ENCODE results near the gene ZNF630.
A peak's percentile ranks its signal among the peaks of the same experiment; 100 is the strongest.
"Not testable (repeated sequence)": the region's sequence is repeated elsewhere in the genome, so short reads cannot be mapped to it uniquely, and the experiment has no call there.

Gene ZNF630

DNA sequence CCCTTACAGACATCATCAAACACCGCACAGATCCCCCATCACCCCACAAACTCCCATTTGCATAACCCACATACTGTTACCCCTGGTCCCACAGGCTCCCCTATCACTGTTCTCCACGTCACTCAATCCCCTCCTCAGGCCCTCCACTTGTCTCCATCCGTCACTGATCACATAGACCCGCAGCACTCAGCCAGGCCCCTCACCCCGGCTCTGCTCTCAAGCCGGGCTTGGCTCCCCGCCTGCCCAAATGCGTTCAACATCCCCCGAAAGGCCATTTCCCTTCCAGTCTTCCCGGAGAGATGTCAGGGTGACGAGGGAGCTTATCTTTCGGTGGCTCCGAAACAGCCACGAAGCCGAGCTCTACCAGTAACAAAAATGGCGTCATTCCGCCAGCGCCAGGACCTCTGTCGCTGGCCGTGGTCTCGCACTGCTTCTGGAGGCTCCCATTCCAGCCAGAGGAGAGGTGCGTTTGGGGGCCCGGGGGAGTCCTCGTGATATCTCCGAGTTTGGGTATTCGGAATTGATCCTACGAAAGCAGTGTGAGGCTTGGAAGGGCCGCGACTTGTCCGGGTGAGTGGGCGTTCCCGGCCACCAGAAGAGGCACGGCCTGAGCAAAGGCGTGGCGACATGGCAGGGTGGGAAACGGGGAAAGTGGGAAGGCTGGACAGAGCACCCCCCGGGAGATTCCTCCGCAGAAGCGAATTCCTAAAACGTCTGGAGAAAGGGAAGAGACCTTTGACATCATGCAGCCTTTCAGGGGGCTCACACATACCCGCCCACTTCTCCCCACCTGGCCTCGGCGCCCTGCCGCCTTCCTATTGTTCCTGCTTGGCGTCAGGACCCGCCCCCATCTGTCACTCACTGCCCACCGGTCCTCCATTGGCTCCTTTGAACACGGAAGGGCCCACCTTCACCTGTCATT, at the start of gene ZNF630:
Gene ZNF630 (minus strand): TSS at position 577 of the 922 bp plus-strand sequence. CDS start 4,754 bp downstream, outside the sequence.
- DNase-seq (ENCODE audit: extremely low read depth in 1 of 2, low read depth in 1 of 2): peak; percentile 1 to 35

DNA sequence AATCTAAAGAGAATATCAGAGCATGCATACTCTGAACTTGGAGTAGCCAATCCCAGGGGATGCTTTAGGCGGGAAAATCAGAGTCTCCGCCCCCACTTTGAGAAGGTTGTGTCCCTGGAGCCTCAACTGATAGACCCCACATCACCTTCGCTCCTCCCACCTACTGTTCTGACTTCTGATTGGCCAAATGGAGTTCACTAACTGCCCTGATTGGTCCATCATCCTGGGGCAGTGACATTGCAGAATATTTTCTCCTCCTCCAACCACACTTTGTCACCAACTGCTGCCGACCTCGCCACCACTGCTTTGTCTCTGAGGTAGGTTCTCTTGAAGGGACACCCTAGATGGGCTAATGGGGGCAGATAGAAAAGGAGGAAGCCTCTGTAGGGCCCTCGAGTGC, 36.3 kb upstream of the ZNF630 start:
- no peak for DNase-seq (ENCODE audit: extremely low read depth in 1 of 2, low read depth in 1 of 2)

DNA sequence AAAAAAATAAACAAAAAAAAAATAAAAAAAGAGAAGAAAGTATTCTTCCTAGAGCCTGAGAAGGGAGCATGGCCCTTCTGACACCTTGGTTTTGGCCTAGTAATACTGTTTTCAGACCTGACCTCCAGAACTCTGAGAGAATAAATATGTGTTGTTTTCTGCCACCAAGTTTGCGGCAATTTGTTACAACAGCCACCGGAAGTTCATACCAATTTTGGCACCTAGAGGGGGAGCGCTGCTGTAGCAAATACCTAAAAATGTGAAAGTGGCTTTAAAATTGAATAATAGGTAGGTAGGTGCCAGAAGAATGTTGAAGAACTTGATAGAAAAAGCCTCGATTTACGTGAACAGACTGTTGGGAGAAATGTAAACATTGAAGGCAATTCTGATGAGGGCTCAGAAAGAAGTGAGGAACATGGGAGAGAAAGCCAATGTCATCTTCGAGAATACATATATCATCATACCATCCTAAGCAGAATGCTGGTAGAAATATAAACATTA, 31.5 kb upstream of the ZNF630 start:
- no peak for DNase-seq (ENCODE audit: extremely low read depth in 1 of 2, low read depth in 1 of 2)

DNA sequence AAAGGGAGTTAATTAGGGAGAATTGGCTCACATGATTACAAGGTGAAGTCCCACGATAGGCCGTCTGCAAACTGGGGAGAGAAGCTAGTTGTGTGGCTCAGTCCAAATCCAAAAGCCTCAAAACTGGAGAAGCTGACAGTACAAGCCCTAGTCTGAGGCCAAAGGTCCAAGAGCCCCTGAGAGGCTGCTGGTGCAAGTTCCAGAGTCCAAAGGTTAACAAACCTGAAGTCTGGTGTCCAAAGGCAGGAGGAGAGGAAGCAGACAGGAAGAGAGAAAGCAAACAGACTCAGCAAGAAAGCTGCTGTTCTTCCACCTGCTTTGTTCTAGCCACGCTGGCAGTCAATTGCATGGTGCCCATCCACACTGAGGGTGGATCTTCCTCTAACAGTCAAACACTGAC, 30.0 kb upstream of the ZNF630 start:
- DNase-seq (ENCODE audit: extremely low read depth in 1 of 2, low read depth in 1 of 2): no peak

DNA sequence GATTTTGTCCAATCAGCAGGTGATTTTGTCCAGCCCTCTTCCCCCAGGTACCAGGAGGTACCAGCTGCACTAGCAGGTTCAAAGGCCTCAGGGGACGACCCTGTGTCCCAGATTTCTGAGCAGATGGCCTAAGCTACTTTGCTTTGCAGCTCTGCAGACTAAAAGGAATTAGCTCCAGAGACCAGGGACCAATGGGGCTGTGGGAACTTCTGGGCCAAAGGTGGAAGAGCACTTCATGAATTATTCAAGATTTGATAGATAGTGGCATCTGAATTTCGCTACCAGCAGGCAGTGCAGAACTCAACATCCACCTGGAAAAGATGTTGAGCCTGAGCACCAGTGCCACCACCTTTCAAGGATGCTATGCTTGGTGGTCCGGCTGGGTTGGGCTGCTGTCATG, 21.1 kb upstream of the ZNF630 start:
- not testable (repeated sequence) for DNase-seq (ENCODE audit: extremely low read depth in 1 of 2, low read depth in 1 of 2)

DNA sequence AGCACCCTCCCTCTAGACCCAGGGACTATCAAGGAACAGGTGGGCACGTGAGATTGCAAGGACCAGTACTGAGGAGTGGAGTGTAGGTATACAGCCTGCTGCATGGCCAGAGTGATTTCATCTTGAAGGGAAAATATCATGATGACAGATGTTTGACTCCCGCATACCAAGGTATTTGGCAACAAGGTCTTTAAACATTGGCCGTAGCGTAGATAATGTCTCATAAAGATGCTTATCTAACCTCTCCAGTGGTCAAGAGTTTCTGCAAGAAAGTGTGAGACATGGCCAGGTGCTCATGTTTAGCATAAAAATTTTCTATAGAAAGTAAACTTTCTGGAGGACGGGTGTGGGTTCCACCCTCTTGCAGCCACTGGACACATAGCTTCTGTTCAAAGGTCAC, 18.7 kb upstream of the ZNF630 start:
- DNase-seq (ENCODE audit: extremely low read depth in 1 of 2, low read depth in 1 of 2): no peak

DNA sequence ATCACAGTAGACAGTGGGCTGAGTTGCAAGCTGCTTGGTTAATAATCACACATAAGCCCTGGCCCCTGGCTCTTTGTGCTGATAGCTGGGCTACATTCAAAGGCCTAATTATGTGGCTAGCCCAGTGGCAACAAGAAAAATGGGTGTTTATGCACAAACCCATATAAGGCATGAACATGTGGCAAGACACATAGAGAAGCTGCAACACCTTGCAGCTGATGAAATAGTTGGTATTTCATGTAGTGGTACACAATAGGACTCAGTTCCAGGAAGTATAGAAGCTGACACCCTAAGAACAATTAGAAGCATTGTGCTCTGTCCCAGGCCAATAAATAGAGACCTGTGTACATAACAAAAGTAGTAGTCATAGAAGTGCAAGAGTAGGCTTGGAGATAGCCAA, 14.6 kb upstream of the ZNF630 start:
- no peak for DNase-seq (ENCODE audit: extremely low read depth in 1 of 2, low read depth in 1 of 2)

DNA sequence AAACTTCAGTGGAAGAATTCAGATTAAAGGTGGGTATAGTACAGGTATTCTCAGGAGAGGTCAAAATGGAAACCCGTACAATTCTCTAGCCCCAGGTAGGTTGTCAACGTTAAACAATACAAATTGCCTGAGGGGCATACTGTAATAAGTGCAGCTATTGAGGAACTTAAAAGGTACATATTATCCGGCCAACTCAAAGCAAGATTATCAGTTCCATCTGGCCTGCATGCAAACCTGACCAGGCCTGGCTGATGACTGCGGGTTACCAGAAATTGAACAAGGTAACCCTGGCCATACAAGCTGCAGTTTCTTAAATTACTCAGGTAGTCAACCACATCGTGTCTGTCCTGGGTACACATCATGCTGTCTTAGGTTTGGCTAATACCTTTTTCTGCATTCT, 12.3 kb upstream of the ZNF630 start:
- no peak for DNase-seq (ENCODE audit: extremely low read depth in 1 of 2, low read depth in 1 of 2)

DNA sequence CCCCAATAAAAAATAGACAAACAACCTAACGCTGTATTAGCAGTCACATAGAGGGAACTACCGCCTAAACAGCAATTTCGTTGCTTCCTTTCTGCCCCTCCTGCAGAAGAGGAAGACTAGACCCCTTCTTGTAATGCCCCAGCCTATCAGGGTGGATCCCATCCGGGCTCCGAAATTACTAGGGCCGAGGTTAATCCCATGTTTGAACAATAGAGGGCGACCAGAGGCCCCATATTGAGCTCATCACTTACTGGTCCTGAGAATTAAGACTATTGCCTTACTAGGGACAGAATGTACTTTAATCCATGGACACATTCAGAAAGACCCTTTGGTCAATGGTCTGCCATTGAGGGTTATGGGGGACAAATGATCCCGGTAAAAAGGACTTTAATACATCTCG, 11.8 kb upstream of the ZNF630 start:
- DNase-seq (ENCODE audit: extremely low read depth in 1 of 2, low read depth in 1 of 2): peak in 1 of 2 donors; percentile 4

DNA sequence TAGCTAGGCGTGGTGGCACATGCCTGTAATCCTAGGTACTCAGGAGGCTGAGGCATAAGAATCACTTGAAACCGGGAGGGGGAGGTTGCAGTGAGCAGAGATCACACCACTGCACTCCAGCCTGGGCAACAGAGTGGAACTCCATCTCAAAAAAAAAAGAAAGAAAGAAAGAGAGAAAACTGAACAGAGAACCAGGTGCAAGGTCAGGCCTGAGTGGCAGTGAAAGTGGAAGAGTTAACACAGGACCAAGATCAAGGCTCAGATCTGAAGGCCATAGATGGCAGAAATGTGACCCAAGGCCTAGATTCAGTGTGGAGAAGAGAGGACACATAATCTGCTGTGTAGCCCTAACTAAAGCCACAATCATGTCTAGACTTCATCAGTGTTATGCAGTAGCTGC, 4.9 kb upstream of the ZNF630 start:
- DNase-seq (ENCODE audit: extremely low read depth in 1 of 2, low read depth in 1 of 2): no peak

DNA sequence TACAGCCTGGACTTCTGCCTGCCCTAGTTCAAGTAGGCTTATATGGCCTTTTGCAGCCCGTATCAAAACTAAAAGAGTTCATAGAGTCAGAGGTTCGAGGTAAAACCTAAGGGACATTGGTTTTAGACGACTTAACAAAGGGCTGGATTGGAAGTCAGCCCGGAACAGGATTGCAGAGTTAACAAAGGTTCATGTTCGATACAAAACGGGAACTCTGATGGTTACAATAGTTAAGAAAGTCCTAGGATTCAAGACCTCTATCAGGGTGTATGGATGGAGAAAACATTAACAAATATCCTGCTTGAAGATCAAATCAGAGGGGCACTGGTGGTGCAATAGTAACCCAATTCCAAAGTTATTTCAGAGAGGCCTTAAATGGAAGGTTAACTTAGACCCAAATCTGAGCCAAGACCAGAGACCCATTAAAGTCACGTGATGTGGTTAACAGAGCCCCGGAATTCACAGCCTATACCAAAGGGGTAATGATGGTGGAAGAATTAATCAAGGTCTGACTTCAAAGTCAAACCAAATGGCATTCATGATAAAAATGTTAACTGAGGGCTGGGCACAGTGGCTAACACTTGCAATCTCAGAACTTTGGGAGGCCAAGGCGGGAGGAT, 656 bp upstream of the ZNF630 start:
- no peak for DNase-seq (ENCODE audit: extremely low read depth in 1 of 2, low read depth in 1 of 2)

DNA sequence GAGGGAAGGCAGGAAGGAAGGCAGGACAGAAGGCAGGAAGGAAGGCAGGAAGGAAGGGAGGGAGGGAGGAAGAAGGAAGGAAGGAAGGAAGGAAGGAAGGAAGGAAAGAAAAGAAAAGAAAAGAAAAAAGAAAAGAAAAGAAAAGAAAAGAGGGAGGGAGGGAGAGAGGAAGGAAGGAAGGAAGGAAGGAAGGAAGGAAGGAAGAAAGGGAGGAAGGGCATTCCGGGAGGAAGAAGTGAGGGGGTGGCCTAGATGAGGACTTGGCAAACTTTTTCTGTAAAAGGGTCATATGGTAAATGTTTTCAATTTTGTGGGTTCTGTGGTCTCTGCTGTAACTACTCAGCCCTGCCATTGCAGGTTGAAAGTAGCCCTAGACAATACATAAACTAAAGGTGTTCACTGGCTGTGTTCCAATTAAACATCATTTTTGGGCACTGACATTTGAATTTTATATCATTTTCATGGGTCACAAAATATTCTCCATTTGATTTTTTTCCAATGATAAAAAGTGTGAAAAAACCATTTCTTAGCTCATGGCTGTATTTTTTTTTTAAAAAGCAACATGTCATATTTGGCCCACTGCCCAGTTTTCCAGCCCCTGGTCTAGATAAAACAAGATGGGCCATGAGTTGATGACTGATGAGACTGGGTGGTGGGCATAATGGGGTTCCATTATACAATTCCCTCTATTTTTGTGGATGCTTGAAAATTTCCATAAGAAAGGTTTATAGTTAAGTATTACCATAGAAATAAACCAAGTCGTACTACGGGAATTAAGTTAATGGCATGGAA, 3.1 kb downstream of the ZNF630 start:
- DNase-seq (ENCODE audit: extremely low read depth in 1 of 2, low read depth in 1 of 2): no peak

DNA sequence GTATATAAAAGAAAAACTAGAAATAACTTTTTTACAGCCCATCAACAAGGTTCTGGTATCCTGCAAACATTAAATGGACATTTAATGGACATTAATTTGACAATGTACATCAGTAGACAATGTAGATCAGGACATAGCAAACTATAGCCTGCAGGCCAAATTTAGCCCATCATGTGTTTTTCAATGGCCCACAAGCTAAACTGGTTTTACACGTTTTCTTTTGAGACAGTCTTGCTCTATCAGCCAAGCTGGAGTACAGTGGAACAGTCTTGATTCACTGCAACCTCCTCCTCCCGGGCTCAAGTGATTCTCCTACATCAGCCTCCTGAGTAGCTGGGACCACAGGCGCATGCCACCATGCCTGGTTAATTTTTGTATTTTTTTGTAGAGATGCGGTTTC, 7.2 kb downstream of the ZNF630 start:
- DNase-seq (ENCODE audit: extremely low read depth in 1 of 2, low read depth in 1 of 2): no peak

DNA sequence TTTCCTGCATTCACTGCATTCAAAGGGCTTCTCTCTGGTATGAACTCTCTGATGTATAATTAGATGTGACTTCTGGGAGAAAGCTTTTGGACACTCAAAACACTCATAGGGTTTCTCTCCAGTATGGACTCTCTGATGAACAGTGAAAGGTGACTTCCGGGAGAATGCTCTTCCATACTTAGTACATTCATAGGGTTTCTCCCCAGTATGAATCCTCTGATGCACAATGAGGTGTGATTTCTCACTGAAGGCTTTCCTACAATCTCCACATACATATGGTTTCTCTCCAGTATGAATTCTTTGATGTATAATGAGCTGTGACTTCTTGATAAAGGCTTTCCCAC, 12.2 kb downstream of the ZNF630 start:
- DNase-seq (ENCODE audit: extremely low read depth in 1 of 2, low read depth in 1 of 2): no peak

DNA sequence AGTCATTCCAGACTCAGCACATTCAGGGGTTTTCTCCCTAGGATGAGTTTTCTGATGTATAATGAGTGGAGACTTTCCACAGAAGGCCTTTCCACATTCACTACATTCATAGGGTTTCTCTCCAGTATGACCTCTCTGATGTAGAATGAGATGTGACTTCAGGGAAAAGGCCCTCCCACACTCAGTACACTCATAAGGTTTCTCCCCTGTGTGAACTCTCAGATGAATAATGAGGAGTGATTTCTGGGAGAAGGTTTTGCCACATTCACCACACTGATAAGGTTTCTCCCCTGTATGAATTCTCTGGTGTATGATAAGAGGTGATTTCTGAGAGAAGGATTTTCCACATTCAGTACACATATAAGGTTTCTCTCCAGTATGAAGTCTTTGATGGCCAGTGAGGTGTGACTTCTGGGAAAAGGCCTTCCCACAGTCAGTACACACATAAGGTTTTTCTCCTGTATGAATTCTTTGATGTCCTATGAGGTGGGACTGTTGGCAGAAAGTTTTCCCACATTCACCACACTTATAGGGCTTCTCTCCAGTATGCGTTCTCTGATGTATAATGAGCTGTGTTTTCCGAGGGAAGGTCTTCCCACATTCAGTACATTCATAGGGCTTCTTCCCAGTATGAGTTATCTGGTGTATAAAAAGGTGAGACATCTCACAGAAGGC, 12.7 kb downstream of the ZNF630 start:
- DNase-seq (ENCODE audit: extremely low read depth in 1 of 2, low read depth in 1 of 2): no peak

DNA sequence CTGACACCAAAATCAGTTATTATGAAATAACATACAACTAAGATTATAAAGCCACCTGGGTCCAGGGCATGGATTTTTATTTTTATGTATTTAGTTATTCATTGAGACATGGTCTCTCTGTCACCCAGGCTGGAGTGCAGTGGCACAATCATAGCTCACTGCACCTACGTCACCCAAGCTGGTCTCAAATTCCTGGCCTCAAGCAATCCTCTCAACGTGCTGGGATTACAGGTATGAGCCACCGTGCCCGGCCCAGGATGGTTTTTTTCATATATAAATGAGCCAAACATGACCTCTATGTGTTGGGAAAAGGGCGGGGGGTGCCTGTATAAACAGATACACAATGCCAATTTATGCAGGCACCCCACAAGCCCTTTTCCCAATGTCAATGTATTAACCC, 24.6 kb downstream of the ZNF630 start:
- no peak for DNase-seq (ENCODE audit: extremely low read depth in 1 of 2, low read depth in 1 of 2)

DNA sequence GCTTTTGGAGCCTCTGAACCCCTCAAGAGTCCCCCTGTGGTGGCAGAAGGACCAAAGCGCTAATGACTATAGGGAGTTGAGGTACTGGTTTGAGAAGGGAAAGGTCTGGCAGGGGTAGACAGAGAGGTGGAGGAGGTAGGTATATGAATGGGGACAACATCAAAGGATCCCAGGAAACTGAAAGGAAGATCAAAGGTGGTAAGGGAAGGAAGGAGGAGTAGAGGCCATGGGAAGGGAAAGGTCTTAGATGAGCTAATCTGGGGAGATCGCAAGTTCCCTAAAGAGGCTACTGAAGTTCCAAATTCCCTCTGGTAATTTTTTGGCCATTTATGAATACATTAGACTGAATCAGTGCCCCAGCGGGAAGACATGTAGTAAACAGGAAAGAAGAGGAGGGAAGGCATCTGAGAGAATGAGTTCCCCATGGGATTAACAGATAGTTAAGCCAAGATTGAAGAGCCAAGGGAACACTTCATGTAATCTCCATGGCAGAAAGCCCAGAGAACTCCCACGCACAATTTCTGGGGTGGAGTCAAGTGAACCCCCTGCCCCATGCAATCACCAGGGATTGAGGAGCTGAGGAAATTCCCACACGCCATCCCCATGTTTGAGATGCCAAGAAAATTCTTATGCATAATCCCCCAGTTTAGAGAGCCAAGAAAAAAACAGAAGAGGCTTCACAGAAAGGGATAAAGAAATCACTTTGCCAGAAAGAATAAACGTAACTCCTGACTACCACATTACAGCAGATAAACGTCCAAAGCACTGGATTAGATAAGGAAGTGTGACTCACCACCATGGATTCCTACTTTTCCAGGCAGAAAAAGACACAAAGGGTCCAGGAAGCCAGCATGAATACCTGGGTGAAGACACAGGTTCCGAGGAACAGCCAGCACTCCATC, 25.8 kb downstream of the ZNF630 start:
- no peak for DNase-seq (ENCODE audit: extremely low read depth in 1 of 2, low read depth in 1 of 2)

DNA sequence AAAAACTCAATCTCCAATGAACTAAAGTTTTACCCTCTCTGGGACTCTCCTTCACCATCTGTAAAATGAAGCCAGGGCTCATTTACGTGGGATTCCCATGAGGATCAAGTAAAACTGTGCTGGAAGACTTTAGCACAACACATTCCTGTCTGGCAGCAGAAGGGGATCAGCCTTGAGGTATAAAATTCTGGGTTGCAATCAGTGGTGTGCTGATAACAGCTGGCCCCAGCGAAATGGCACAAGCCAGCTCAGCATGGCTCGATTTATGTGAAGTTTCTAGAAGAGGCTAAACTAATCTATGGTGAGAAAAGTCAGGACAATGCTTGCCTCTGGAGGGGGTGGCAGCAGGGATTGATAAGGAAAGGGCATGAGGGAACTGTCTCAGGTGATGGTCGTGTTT, 28.4 kb downstream of the ZNF630 start:
- DNase-seq (ENCODE audit: extremely low read depth in 1 of 2, low read depth in 1 of 2): no peak

DNA sequence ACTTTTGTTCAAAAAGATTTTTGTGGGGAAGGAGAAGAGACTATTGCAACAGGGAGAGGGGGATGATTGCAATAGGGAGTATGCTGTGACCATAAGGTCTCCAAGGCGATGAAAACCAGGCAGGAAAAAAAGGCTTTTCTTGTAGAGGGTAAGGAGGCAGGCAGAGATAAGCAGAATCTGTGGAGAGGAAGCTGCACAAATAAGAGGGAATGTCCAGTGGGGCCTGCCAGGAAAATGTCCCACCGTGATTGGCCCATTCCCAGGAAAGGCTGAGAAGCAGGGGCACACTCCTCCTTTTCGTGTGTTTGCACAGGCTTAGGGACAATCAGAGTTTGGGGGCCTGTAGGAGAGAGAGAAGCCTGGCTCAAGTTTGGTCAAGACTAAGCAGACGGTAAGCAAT, 35.5 kb downstream of the ZNF630 start:
- DNase-seq (ENCODE audit: extremely low read depth in 1 of 2, low read depth in 1 of 2): no peak

DNA sequence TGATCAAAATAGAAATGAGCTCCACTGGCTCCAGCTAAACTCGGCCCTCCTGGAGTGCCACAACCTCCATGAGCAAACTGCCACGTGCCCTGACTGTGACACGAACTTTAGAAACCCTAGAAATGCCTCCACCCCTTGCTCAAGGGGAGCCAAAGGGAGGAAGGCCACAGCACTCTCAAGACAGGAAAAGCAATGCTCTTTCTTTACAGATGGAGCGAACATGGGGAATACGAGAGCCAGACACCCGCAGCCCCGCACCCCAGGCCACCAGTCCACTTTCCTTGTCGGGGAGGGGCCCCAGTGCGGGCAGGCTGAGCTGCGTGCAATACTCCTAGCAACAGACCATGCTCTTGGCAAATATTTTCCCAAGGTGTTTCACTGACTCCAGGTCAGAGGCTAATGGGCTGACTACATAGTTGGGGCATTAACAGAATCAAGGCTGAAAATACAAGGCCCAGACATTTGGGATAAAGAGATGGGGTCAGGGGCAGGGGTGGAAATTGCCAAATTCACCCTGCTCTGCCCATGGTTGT, 40.7 kb downstream of the ZNF630 start:
- DNase-seq (ENCODE audit: extremely low read depth in 1 of 2, low read depth in 1 of 2): not testable (repeated sequence)

All from activated CD8-positive, alpha-beta memory T cell treated with anti-CD3 and anti-CD28 coated beads for 1 hour (primary cell).